IMR-90 (cell line): ENCODE measurements around the gene MIEF1. TPM values are rescaled to one million over a fixed set of nuclear protein-coding genes. Genes with fewer than 3 reads are reported as not detected.

Experiments used
- ATAC-seq: fragments of 200-7000 bp; cut with Tn5 transposase; 2 replicates; pipeline ENCODE4 v1.9.1; 2020; ENCODE audit warnings: low read depth, mild to moderate bottlenecking, moderate library complexity
- BruUV-seq: library from RNA; stranded (reverse); fragments of 400-500 nt; replicated peaks from 2 replicates; lab custom pipeline; 2021; lab: Mats Ljungman, UMichigan
- CTCF ChIA-PET: fragments of 300-600 bp; formaldehyde crosslinking; extraction: SDS; loops from one replicate; lab custom pipeline; 2021; ENCODE audit warnings: antibody characterized with exemption; lab: Yijun Ruan, JAX
- POLR2A ChIA-PET: fragments of 300-600 bp; sonication (Branson Sonifier 250); formaldehyde crosslinking; loops from one replicate; lab custom pipeline; 2022; ENCODE audit warnings: antibody characterized with exemption; ENCODE audit not compliant: unreplicated experiment; lab: Charles Lee
- DNase-seq: peaks from one replicate; pipeline ENCODE4 v3.0.0; 2013
- H2AFZ ChIP-seq: replicated peaks from 2 replicates; pipeline ENCODE3; 2013; ENCODE audit warnings: low read length, mild to moderate bottlenecking; ENCODE audit not compliant: poor library complexity
- H2AK5ac ChIP-seq: 2 replicates; pipeline ENCODE4 v1.6.1; 2013; ENCODE audit warnings: low read depth, low read length, inconsistent platforms
- H2AK9ac ChIP-seq: replicated peaks from 2 replicates; pipeline ENCODE3; 2013; ENCODE audit warnings: mild to moderate bottlenecking, low read depth, low read length, moderate library complexity; ENCODE audit not compliant: poor library complexity
- H2BK120ac ChIP-seq: 2 replicates; pipeline ENCODE4 v1.6.1; 2013; ENCODE audit warnings: low read depth, low read length, inconsistent platforms
- H2BK15ac ChIP-seq: 3 replicates; pipeline ENCODE4 v1.6.1; 2013; ENCODE audit warnings: low read depth, low read length, inconsistent platforms
- H2BK20ac ChIP-seq: 2 replicates; pipeline ENCODE4 v1.6.1; 2013; ENCODE audit warnings: low read depth, mild to moderate bottlenecking, inconsistent platforms, low read length, moderate library complexity
- H2BK5ac ChIP-seq: 2 replicates; pipeline ENCODE4 v1.6.1; 2013; ENCODE audit warnings: mild to moderate bottlenecking, low read depth, low read length, inconsistent platforms; ENCODE audit not compliant: poor library complexity, severe bottlenecking
- H3K14ac ChIP-seq: replicated peaks from 2 replicates; pipeline ENCODE4 v1.6.1; 2013; ENCODE audit warnings: low read depth, low read length, inconsistent platforms
- H3K18ac ChIP-seq: 2 replicates; pipeline ENCODE4 v1.6.1; 2013; ENCODE audit warnings: low read depth, low read length, control low read depth
- H3K23ac ChIP-seq: 2 replicates; pipeline ENCODE4 v1.6.1; 2013; ENCODE audit warnings: low read depth, low read length, inconsistent platforms
- H3K27ac ChIP-seq: 2 replicates; pipeline ENCODE4 v1.5.1; 2013; ENCODE audit warnings: mild to moderate bottlenecking, control low read depth, low read length; ENCODE audit not compliant: insufficient read depth
- H3K27me3 ChIP-seq: 2 replicates; pipeline ENCODE4 v1.6.1; 2013; ENCODE audit warnings: low read length; ENCODE audit not compliant: control insufficient read depth, insufficient read depth
- H3K36me3 ChIP-seq: 2 replicates; pipeline ENCODE4 v1.6.1; 2013; ENCODE audit warnings: low read length, mixed read lengths; ENCODE audit not compliant: control insufficient read depth, insufficient read depth
- H3K4ac ChIP-seq: 2 replicates; pipeline ENCODE4 v1.6.1; 2013; ENCODE audit warnings: low read depth, low read length, inconsistent platforms
- H3K4me1 ChIP-seq: 2 replicates; pipeline ENCODE4 v1.6.1; 2013; ENCODE audit warnings: low read length, mixed read lengths; ENCODE audit not compliant: control insufficient read depth, insufficient read depth
- H3K4me2 ChIP-seq: 2 replicates; pipeline ENCODE4 v1.6.1; 2013; ENCODE audit warnings: low read depth, mild to moderate bottlenecking, control low read depth, low read length, moderate library complexity
- H3K4me3 ChIP-seq: 2 replicates; pipeline ENCODE4 v1.5.1; 2013; ENCODE audit warnings: low read depth, mild to moderate bottlenecking, control low read depth, low read length, moderate library complexity; ENCODE audit not compliant: insufficient read depth
- H3K56ac ChIP-seq: 2 replicates; pipeline ENCODE4 v1.6.1; 2013; ENCODE audit warnings: low read length, inconsistent platforms; ENCODE audit not compliant: insufficient read depth; ENCODE audit errors: extremely low read depth
- H3K79me1 ChIP-seq, 2 experiments: 2 replicates each; pipeline ENCODE4 v1.6.1; 2013; ENCODE audit warnings: low read length in 2 of 2, inconsistent platforms in 1 of 2, low read depth in 1 of 2
- H3K9ac ChIP-seq: 2 replicates; pipeline ENCODE4 v1.6.1; 2013; ENCODE audit warnings: low read depth, low read length, control low read depth
- H3K9me1 ChIP-seq: 2 replicates; pipeline ENCODE4 v1.6.1; 2013; ENCODE audit warnings: low read length, inconsistent platforms; ENCODE audit not compliant: insufficient read depth
- H3K9me3 ChIP-seq: 2 replicates; pipeline ENCODE4 v1.6.1; 2013; ENCODE audit warnings: low read length; ENCODE audit not compliant: control insufficient read depth, insufficient read depth
- H4K20me1 ChIP-seq: 2 replicates; pipeline ENCODE4 v1.6.1; 2013; ENCODE audit warnings: low read length, inconsistent platforms; ENCODE audit not compliant: insufficient read depth
- H4K5ac ChIP-seq: 2 replicates; pipeline ENCODE4 v1.6.1; 2013; ENCODE audit warnings: mild to moderate bottlenecking, low read depth, low read length, control low read depth
- H4K8ac ChIP-seq, 2 experiments: 2 replicates each; pipeline ENCODE4 v1.6.1; 2013; ENCODE audit warnings: low read depth in 2 of 2, low read length in 2 of 2, control low read depth in 1 of 2, inconsistent platforms in 1 of 2
- H4K91ac ChIP-seq: 2 replicates; pipeline ENCODE4 v1.6.1; 2013; ENCODE audit warnings: low read depth, low read length, inconsistent platforms; ENCODE audit not compliant: insufficient read depth
- BHLHE40 ChIP-seq: fragments of 150-350 bp; IDR thresholded peaks from 2 replicates; pipeline ENCODE4 v1.6.1; 2016; ENCODE audit warnings: mild to moderate bottlenecking, low read depth, low read length
- CEBPB ChIP-seq: IDR thresholded peaks from 2 replicates; pipeline ENCODE4 v1.6.1; 2012; ENCODE audit warnings: low read depth, low read length, improper control_type of control experiment
- CHD1 ChIP-seq: IDR thresholded peaks from 2 replicates; pipeline ENCODE4 v1.6.1; 2012; ENCODE audit warnings: low read depth, low read length, improper control_type of control experiment
- CTCF ChIP-seq: conservative IDR thresholded peaks from 2 replicates; pipeline ENCODE4 v1.5.1; 2012; ENCODE audit warnings: mild to moderate bottlenecking, low read depth, low read length, improper control_type of control experiment
- ELK1 ChIP-seq: fragments of 150-350 bp; IDR thresholded peaks from 2 replicates; pipeline ENCODE4 v1.6.1; 2016; ENCODE audit warnings: low read depth, mild to moderate bottlenecking, low read length, moderate library complexity, borderline replicate concordance
- FOS ChIP-seq: fragments of 150-350 bp; IDR thresholded peaks from 2 replicates; pipeline ENCODE4 v1.6.1; 2016; ENCODE audit warnings: low read depth, low read length
- MAFK ChIP-seq: IDR thresholded peaks from 2 replicates; pipeline ENCODE4 v1.6.1; 2012; ENCODE audit warnings: low read depth, low read length, improper control_type of control experiment
- MAZ ChIP-seq: IDR thresholded peaks from 2 replicates; pipeline ENCODE4 v1.6.1; 2012; ENCODE audit warnings: low read depth, mild to moderate bottlenecking, low read length, improper control_type of control experiment, moderate library complexity, borderline replicate concordance
- MXI1 ChIP-seq: IDR thresholded peaks from 2 replicates; pipeline ENCODE4 v1.6.1; 2012; ENCODE audit warnings: low read depth, mild to moderate bottlenecking, low read length, moderate library complexity, borderline replicate concordance
- NFE2L2 ChIP-seq: fragments of 150-350 bp; IDR thresholded peaks from 2 replicates; pipeline ENCODE4 v1.6.1; 2016; ENCODE audit warnings: low read depth, mild to moderate bottlenecking, low read length
- POLR2A ChIP-seq: IDR thresholded peaks from 2 replicates; pipeline ENCODE4 v1.6.1; 2012; ENCODE audit warnings: mild to moderate bottlenecking, low read depth, low read length
- RCOR1 ChIP-seq: IDR thresholded peaks from 2 replicates; pipeline ENCODE4 v1.6.1; 2012; ENCODE audit warnings: mild to moderate bottlenecking, low read length, improper control_type of control experiment; ENCODE audit not compliant: insufficient replicate concordance
- RFX5 ChIP-seq: IDR thresholded peaks from 2 replicates; pipeline ENCODE4 v1.8.0; 2012; ENCODE audit warnings: low read depth, mild to moderate bottlenecking, low read length, moderate library complexity
- WGBS, 2 experiments: methylation state at CpG; one replicate each; pipeline versions ENCODE4 v1.1.5 to v1.1.7; 2013; ENCODE audit warnings: missing lambda C conversion rate in 2 of 2; ENCODE audit not compliant: insufficient read length in 1 of 2; ENCODE audit errors: extremely low coverage in 2 of 2; 5-methylcytosine and 5-hydroxymethylcytosine counted together
- dilution Hi-C: fragments of 300-500 bp; cut with HindIII; formaldehyde crosslinking; loops from one replicate; pipeline ENCODE4 v1.14.3; 2018; ENCODE audit warnings: low sequenced_read_pairs; ENCODE audit not compliant: unreplicated experiment
- in situ Hi-C: fragments of 300-500 bp; cut with MboI; formaldehyde crosslinking; loops from 3 replicates; pipeline ENCODE4 v1.14.3; 2019; ENCODE audit warnings: low sequenced_read_pairs, inconsistent platforms, mixed read lengths
- intact Hi-C: fragments of 100-400 bp; cut with micrococcal nuclease; formaldehyde crosslinking; loops from 2 replicates; pipeline ENCODE4 v1.10.0; 2022
- polyA plus RNA-seq, 3 experiments: library from polyadenylated mRNA; depleted of rRNA; stranded (reverse); fragments of >200 nt; gene quantifications; 2 replicates each; pipeline ENCODE4 v1.2.3, GENCODE V29; 2012; ENCODE audit warnings: low replicate concordance in 1 of 3
- total RNA-seq: library from RNA; depleted of rRNA; stranded (reverse); fragments of >200 nt; gene quantifications from 2 replicates; pipeline ENCODE4 v1.2.3, GENCODE V29; 2012

Gene MIEF1
- total and polyA plus RNA-seq, 2 of the 4 experiments (the other 2 are of a cell fraction) = 9.7 to 16.9 TPM

DNA sequence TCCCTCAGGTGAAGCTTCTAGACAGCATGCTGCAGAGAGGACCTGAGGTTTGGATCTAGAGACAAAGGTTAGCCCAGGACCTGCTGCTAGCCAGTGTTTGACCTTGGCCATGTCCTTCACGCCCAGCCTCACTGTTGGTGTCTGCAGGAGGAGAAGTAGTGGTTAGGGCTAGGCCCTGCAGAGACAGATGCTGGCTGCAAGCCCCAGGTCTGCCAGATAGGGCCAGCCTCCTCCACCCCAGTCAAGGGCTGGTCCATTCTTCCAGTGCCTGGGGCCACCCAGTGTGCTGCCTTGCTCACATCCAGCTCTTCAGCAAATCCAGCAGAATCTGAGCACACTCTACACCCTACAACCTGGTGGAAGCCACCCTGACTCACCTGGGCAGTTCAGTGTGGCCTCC lies 21.5 kb upstream of the MIEF1 start:
- Histone ChIP-seq H3K18ac (no peak overlapping the region), H3K4me2 (no peak overlapping the region), H2BK5ac (no peak overlapping the region), H4K91ac (no peak overlapping the region), H3K4me3 (no peak overlapping the region), H3K27me3 (peaks cover 10% of the 10 kb centered on the region), H2BK20ac (no peak overlapping the region), H3K4ac (no peak overlapping the region), H4K8ac (no peak overlapping the region), H3K9me3 (no peaks in the 10 kb centered on the region), H2AK5ac (no peak overlapping the region), H3K14ac (no peak overlapping the region), H3K9ac (no peak overlapping the region), H3K56ac (no peak overlapping the region), H2BK15ac (no peak overlapping the region), H3K79me1 (no peaks in the 10 kb centered on the region), H2BK120ac (no peak overlapping the region), H3K9me1 (peaks cover 9% of the 10 kb centered on the region; the same call in 1 of the 2 replicates), H3K27ac (no peak overlapping the region), H4K20me1 (no peaks in the 10 kb centered on the region), H2AK9ac (no peak overlapping the region), H2AFZ (peak overlapping the region; percentile 43), H3K4me1 (peaks cover under 1% of the 10 kb centered on the region; the same call in 1 of the 2 replicates), H3K23ac (no peak overlapping the region), H3K36me3 (no peaks in the 10 kb centered on the region), H4K5ac (no peak overlapping the region)
- DNase-seq (no peak), ATAC-seq (no peak)
- ChIA-PET CTCF (no interaction called here), POLR2A (no interaction called here)
- WGBS, 2 experiments = no CpG with 5 or more reads among the region's 1 CpG
- BruUV-seq = no TSS peak
- intact Hi-C loops = no loop called here
- TF ChIP-seq MXI1 (no peak), FOS (no peak), RCOR1 (no peak), BHLHE40 (no peak), CEBPB (no peak), RFX5 (no peak), MAFK (no peak), MAZ (no peak), ELK1 (no peak), NFE2L2 (no peak), CTCF (no peak), CHD1 (no peak), POLR2A (no peak)
- in situ Hi-C loops = no loop called here
- dilution Hi-C loops = no loop called here
